Fibroblast of lung (primary cell): ENCODE measurements around the gene HIPK2.

Experiments
- EZH2 ChIP-seq: IDR thresholded peaks from 2 replicates; pipeline ENCODE4 v1.5.1; 2012; ENCODE audit warnings: low read length, control low read depth, mild to moderate bottlenecking; ENCODE audit errors: missing control alignments
- TF ChIP-seq, protein P1 (sequence below), 2 donors: IDR thresholded peaks in 1 of 2; conservative IDR thresholded peaks in 1 of 2; 1 replicate in 1 of 2; 2 replicates in 1 of 2; pipeline ENCODE4 v1.5.1; 2011 to 2012; ENCODE audit warnings: low read length in 2 of 2, control low read depth in 1 of 2, inconsistent platforms in 1 of 2, low read depth in 1 of 2, mild to moderate bottlenecking in 1 of 2

- TF ChIP-seq, protein P1, sequence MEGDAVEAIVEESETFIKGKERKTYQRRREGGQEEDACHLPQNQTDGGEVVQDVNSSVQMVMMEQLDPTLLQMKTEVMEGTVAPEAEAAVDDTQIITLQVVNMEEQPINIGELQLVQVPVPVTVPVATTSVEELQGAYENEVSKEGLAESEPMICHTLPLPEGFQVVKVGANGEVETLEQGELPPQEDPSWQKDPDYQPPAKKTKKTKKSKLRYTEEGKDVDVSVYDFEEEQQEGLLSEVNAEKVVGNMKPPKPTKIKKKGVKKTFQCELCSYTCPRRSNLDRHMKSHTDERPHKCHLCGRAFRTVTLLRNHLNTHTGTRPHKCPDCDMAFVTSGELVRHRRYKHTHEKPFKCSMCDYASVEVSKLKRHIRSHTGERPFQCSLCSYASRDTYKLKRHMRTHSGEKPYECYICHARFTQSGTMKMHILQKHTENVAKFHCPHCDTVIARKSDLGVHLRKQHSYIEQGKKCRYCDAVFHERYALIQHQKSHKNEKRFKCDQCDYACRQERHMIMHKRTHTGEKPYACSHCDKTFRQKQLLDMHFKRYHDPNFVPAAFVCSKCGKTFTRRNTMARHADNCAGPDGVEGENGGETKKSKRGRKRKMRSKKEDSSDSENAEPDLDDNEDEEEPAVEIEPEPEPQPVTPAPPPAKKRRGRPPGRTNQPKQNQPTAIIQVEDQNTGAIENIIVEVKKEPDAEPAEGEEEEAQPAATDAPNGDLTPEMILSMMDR (conservative IDR thresholded peaks at IDR 0.05 in 1 of 2, IDR thresholded peaks at IDR 0.05 in 1 of 2; ENCODE audit: low read depth in 1 of 2, low read length in 2 of 2): no peak
- TF ChIP-seq EZH2: no peak
These were observed 96.9 kb downstream of the HIPK2 start for GRCh38 chr7:139680676-139681462.
